Measurements from ENCODE around the gene LFNG.

LFNG gene

GRCh38 chr7:2503056-2503941 lies 16.3 kb upstream of the LFNG start:
- no peak for DNase-seq (ENCODE audit: low spot score)

- no peak for DNase-seq (ENCODE audit: low spot score)
Measured at GRCh38 chr7:2504128-2504888, 15.3 kb upstream of the LFNG start.

- DNase-seq (ENCODE audit: low spot score) = no peak
Measured at GRCh38 chr7:2504889-2505375, 14.6 kb upstream of the LFNG start.

DNA sequence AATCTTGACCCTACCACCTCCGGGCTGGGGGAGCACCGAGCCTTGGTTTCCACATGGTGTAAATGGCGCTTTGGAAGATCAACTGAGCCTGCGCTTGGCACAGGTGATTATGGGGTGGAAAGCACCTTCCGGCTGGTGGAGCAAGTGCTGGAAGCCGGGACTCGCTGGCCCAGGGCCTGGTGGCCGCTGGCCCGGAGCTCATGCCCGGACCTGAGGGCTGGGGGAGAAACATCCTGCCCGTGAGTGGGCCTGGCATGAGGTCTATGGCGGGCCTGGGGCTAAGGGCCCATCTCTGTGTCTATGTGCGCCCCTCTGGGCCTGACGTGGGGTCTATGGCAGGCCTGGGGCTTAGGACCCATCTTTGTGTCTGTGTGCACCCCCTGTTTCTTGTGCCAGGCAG lies 14.2 kb upstream of the LFNG start:
- no peak for DNase-seq (ENCODE audit: low spot score)

GRCh38 chr7:2507208-2507916 lies 12.2 kb upstream of the LFNG start:
- DNase-seq (ENCODE audit: low spot score) = no peak

GRCh38 chr7:2507917-2508306 lies 11.7 kb upstream of the LFNG start:
- DNase-seq (ENCODE audit: low spot score) = no peak

GRCh38 chr7:2508327-2509215 lies 11.0 kb upstream of the LFNG start:
- no peak for DNase-seq (ENCODE audit: low spot score)

GRCh38 chr7:2509298-2509906 lies 10.2 kb upstream of the LFNG start:
- DNase-seq (ENCODE audit: low spot score) = no peak

GRCh38 chr7:2510130-2510776 lies 9.3 kb upstream of the LFNG start:
- DNase-seq (ENCODE audit: low spot score) = no peak

- no peak for DNase-seq (ENCODE audit: low spot score)
Measured at GRCh38 chr7:2510909-2511768, 8.4 kb upstream of the LFNG start.

DNA sequence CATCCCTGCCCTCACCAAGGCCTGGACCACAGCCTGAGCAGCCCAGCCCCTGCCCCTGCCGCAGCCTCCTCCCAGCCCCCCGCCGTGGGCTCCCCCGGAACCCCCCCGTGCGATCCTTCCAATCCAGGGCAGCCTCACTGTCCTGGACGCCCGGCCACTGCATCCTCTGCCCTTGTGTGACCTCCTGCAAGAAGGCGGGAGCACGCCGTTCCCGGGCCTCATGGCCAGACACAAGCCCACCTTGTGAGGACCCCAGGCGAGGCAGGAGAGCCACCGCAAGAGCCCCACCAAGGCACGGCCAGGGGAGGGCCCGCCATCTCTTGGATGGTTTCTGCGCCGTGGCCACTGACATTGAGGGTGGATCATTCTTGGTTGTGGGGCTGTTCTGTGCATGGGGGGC lies 7.8 kb upstream of the LFNG start:
- DNase-seq (ENCODE audit: low spot score) = no peak

DNA sequence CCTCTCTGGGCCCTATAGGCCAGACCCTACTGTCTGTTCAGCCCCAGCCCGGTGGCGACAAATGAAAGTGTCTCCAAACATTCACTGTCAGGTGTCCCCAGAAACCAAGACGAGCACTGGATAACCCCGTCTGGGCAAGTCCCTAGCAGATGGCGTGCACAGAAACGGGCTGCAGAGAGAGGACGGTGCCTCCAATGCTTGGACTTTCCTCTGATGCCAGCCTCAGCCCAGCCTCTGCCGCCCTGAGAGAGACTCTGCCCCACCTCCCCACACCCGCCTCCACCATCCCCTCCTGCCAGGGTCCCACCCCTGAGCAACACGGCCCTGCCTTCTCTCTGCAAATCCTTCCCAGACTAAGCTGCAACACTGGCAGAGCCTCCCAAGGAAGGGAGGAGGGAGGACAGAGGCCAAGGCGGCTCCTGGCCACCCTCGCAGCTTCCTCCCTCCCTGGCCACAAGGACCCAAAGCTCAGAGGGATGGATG lies 7.4 kb upstream of the LFNG start:
- DNase-seq (ENCODE audit: low spot score) = no peak

DNA sequence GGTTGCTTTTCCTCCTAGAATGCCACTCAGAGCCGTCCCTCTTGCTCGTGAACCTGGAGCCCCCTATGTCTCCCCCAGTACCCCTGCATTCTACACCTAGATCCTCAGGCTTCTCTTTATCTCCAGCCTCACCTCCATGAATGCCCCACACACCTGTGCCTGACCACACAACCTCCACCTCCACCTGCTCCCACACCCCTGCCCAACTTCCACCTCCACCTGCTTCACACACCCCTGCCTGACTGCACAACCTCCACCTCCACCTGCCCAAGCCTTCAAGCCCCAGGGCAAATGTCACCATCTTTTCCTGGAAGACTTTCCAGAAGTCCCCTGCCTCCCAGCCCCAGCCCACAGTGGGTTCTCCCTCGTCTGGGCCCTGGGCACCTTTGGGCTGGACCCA lies 6.9 kb upstream of the LFNG start:
- no peak for DNase-seq (ENCODE audit: low spot score)

DNA sequence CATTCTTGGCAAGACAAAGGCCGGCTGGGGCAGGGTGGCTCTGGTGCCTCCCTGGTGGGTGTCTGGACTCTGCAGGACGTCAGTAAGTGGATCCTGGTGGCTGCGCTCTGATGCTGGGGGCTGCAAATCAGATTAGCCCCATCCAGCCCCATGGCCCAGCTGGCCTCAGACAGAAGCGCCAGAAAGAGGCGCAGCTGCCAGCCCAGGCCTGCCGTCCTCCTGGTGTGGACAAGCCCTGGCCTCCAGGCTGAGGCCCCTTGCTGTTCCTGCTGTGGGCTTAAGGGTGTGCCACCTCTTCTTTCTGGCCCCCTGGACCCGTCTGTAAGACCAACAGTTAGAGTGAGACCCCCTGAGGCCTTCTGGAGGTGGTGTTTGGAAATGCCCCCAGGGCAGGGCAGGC lies 5.9 kb upstream of the LFNG start:
- DNase-seq (ENCODE audit: low spot score) = no peak

GRCh38 chr7:2514473-2515423 lies 4.8 kb upstream of the LFNG start:
- DNase-seq (ENCODE audit: low spot score) = no peak

GRCh38 chr7:2515424-2516193 lies 4.0 kb upstream of the LFNG start:
- DNase-seq (ENCODE audit: low spot score) = no peak

DNA sequence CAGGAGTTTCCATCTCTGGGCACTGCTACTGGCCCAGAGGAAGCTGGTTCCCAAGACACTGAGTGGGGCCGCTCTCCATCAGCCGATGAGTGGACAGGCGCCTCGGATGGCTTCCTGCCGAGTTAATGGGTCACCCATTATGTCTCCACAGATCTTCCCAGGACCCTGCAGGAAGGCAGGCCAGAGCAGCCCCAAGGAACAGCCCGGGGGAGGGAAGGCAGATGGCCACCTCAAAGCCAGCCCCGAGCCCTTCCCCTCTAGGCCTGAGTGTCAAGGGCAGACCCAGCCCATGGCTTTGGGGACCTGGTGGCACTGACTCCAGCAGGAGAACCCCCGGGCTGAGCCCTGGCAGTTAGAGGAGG lies 3.4 kb upstream of the LFNG start:
- no peak for DNase-seq (ENCODE audit: low spot score)

- DNase-seq (ENCODE audit: low spot score) = no peak
Measured at GRCh38 chr7:2517026-2517425, 2.5 kb upstream of the LFNG start.

Data from iPS-NIHi11 (cell line).